H1 (cell line): ENCODE results near the gene CEP89. TPM values are rescaled to one million over a fixed set of nuclear protein-coding genes. Genes with fewer than 3 reads are reported as not detected.
A peak's percentile ranks its signal among the peaks of the same experiment; 100 is the strongest.

Experiments
- CTCF ChIA-PET: fragments of 300-600 bp; sonication (Branson Sonifier 250); formaldehyde crosslinking; loops from one replicate; lab custom pipeline; 2021; ENCODE audit not compliant: partially characterized antibody; lab: Charles Lee
- POLR2A ChIA-PET: fragments of 300-600 bp; sonication (Branson Sonifier 250); formaldehyde crosslinking; loops from one replicate; lab custom pipeline; 2021; ENCODE audit warnings: inconsistent platforms; ENCODE audit not compliant: partially characterized antibody; lab: Charles Lee
- DNase-seq, 2 experiments: peaks; one replicate each; pipeline versions ENCODE4 v3.0.0 to v3.0.0-alpha.2; 2010 to 2022; ENCODE audit warnings: low spot score in 2 of 2, low read depth in 1 of 2, mixed read lengths in 1 of 2
- FAIRE-seq: peaks from 2 replicates; lab custom pipeline; 2011; peaks lifted over from hg19 to GRCh38; lab: Jason Lieb, UNC
- H2AFZ ChIP-seq: 2 replicates; pipeline ENCODE4 v1.8.1; 2012; ENCODE audit warnings: low read length, inconsistent platforms
- H2AK5ac ChIP-seq: 2 replicates; pipeline ENCODE4 v1.6.1; 2013; ENCODE audit warnings: low read depth, low read length
- H2BK120ac ChIP-seq: replicated peaks from 2 replicates; pipeline ENCODE3; 2013; ENCODE audit warnings: low read depth, low read length, inconsistent platforms
- H2BK12ac ChIP-seq: 2 replicates; pipeline ENCODE4 v1.6.1; 2013; ENCODE audit warnings: low read depth, low read length
- H2BK15ac ChIP-seq: 2 replicates; pipeline ENCODE4 v1.6.1; 2013; ENCODE audit warnings: low read length
- H2BK20ac ChIP-seq: 2 replicates; pipeline ENCODE4 v1.6.1; 2013; ENCODE audit warnings: low read length
- H2BK5ac ChIP-seq: 2 replicates; pipeline ENCODE4 v1.6.1; 2013; ENCODE audit warnings: low read depth, low read length
- H3K14ac ChIP-seq: 2 replicates; pipeline ENCODE4 v1.6.1; 2013; ENCODE audit warnings: inconsistent platforms; ENCODE audit not compliant: insufficient read length
- H3K18ac ChIP-seq: 2 replicates; pipeline ENCODE4 v1.6.1; 2013; ENCODE audit warnings: low read length; ENCODE audit errors: extremely low read depth
- H3K23ac ChIP-seq: 2 replicates; pipeline ENCODE4 v1.6.1; 2013; ENCODE audit warnings: inconsistent platforms; ENCODE audit not compliant: insufficient read length
- H3K23me2 ChIP-seq: 2 replicates; pipeline ENCODE4 v1.6.1; 2013; ENCODE audit warnings: low read depth, low read length
- H3K27ac ChIP-seq: 2 replicates; pipeline ENCODE4 v1.6.1; 2011; ENCODE audit warnings: low read depth, low read length, inconsistent platforms
- H3K27me3 ChIP-seq, 4 experiments: replicated peaks in 1 of 4; 1 replicate in 1 of 4; 2 replicates in 3 of 4; pipeline versions ENCODE4 v1.6.1 to v1.8.1; 2011 to 2013; ENCODE audit warnings: low read length in 3 of 4, mild to moderate bottlenecking in 3 of 4, inconsistent platforms in 2 of 4, mixed read lengths in 2 of 4, moderate library complexity in 1 of 4; ENCODE audit not compliant: control insufficient read depth in 3 of 4, insufficient read depth in 3 of 4; ENCODE audit errors: extremely low read depth in 1 of 4
- H3K36me3 ChIP-seq, 4 experiments: 2 replicates each; pipeline versions ENCODE4 v1.6.1 to v1.8.1; 2011 to 2013; ENCODE audit warnings: mild to moderate bottlenecking in 4 of 4, low read length in 3 of 4, moderate library complexity in 2 of 4, control low read depth in 1 of 4, inconsistent platforms in 1 of 4; ENCODE audit not compliant: insufficient read depth in 4 of 4, control insufficient read depth in 2 of 4
- H3K4ac ChIP-seq: replicated peaks from 2 replicates; pipeline ENCODE3; 2013; ENCODE audit warnings: low read length, low read depth, mixed read lengths, inconsistent platforms; ENCODE audit not compliant: insufficient read length
- H3K4me1 ChIP-seq, 4 experiments: replicated peaks in 1 of 4; 1 replicate in 1 of 4; 2 replicates in 3 of 4; pipeline versions ENCODE4 v1.6.1 to v1.8.1; 2011 to 2013; ENCODE audit warnings: low read length in 3 of 4, inconsistent platforms in 2 of 4, mixed read lengths in 1 of 4; ENCODE audit not compliant: insufficient read depth in 4 of 4, control insufficient read depth in 3 of 4
- H3K4me2 ChIP-seq, 2 experiments: 2 replicates each; pipeline versions ENCODE4 v1.6.1 to v1.8.1; 2011 to 2013; ENCODE audit warnings: low read depth in 2 of 2, low read length in 2 of 2, control low read depth in 1 of 2, inconsistent platforms in 1 of 2, mild to moderate bottlenecking in 1 of 2; ENCODE audit not compliant: insufficient read depth in 1 of 2
- H3K4me3 ChIP-seq, 4 experiments: fragments of 200-600, 300-600 bp in 1 of 4; sonication (generic), shearing (Covaris generic), sonication (Bioruptor Twin) in 1 of 4; 2 replicates each; pipeline versions ENCODE4 v1.5.1 to v1.8.1; 2011 to 2016; ENCODE audit warnings: low read length in 4 of 4, low read depth in 3 of 4, control low read depth in 2 of 4, inconsistent platforms in 2 of 4, mild to moderate bottlenecking in 2 of 4, mixed read lengths in 1 of 4, moderate library complexity in 1 of 4; ENCODE audit not compliant: insufficient read depth in 2 of 4; ENCODE audit errors: extremely low read depth in 1 of 4
- H3K56ac ChIP-seq: replicated peaks from 2 replicates; pipeline ENCODE3; 2013; ENCODE audit warnings: low read depth, mild to moderate bottlenecking, mixed read lengths, low read length, inconsistent platforms; ENCODE audit not compliant: insufficient read length
- H3K79me1 ChIP-seq: 2 replicates; pipeline ENCODE4 v1.6.1; 2013; ENCODE audit warnings: low read depth, low read length, control low read depth
- H3K79me2 ChIP-seq, 2 experiments: 2 replicates each; pipeline versions ENCODE4 v1.6.1 to v1.8.1; 2012 to 2013; ENCODE audit warnings: low read length in 2 of 2, mild to moderate bottlenecking in 2 of 2, inconsistent platforms in 1 of 2; ENCODE audit not compliant: insufficient read depth in 2 of 2, control insufficient read depth in 1 of 2
- H3K9ac ChIP-seq, 4 experiments: replicated peaks in 1 of 4; 1 replicate in 1 of 4; 2 replicates in 3 of 4; pipeline versions ENCODE4 v1.6.1 to v1.8.1; 2011 to 2013; ENCODE audit warnings: low read depth in 3 of 4, low read length in 3 of 4, control low read depth in 2 of 4, mild to moderate bottlenecking in 2 of 4, moderate library complexity in 2 of 4, inconsistent platforms in 1 of 4; ENCODE audit errors: extremely low read depth in 1 of 4
- H3K9me3 ChIP-seq, 2 experiments: 2 replicates each; pipeline versions ENCODE4 v1.6.1 to v1.8.1; 2012 to 2013; ENCODE audit warnings: mild to moderate bottlenecking in 2 of 2, moderate library complexity in 2 of 2, control low read depth in 1 of 2, inconsistent platforms in 1 of 2, low read depth in 1 of 2, low read length in 1 of 2, mixed read lengths in 1 of 2; ENCODE audit not compliant: insufficient read depth in 2 of 2
- H4K20me1 ChIP-seq, 2 experiments: replicated peaks in 1 of 2; 2 replicates each; pipeline versions ENCODE3 to v1.8.1; 2011 to 2013; ENCODE audit warnings: inconsistent platforms in 2 of 2, low read length in 2 of 2, mild to moderate bottlenecking in 1 of 2; ENCODE audit not compliant: insufficient read depth in 2 of 2, control insufficient read depth in 1 of 2
- H4K5ac ChIP-seq: 2 replicates; pipeline ENCODE4 v1.6.1; 2013; ENCODE audit warnings: low read length, low read depth, mixed read lengths, inconsistent platforms; ENCODE audit not compliant: insufficient read length
- H4K8ac ChIP-seq: 2 replicates; pipeline ENCODE4 v1.8.0; 2013; ENCODE audit warnings: mild to moderate bottlenecking, moderate library complexity, low read length, inconsistent platforms; ENCODE audit not compliant: insufficient read depth; ENCODE audit errors: extremely low read depth
- H4K91ac ChIP-seq: replicated peaks from 2 replicates; pipeline ENCODE3; 2013; ENCODE audit warnings: low read length, mixed read lengths, inconsistent platforms; ENCODE audit not compliant: insufficient read length
- CBX8 ChIP-seq: fragments of 300-800, 300-1000 bp; sonication (generic); IDR thresholded peaks from 2 replicates; pipeline ENCODE4 v1.7.1; 2016; ENCODE audit warnings: low read depth, low read length, borderline replicate concordance
- CTCF ChIP-seq, 3 experiments: IDR thresholded peaks; 1 replicate in 2 of 3; 2 replicates in 1 of 3; pipeline versions ENCODE4 v1.5.1 to v1.6.1; 2011; ENCODE audit warnings: low read length in 3 of 3, mild to moderate bottlenecking in 3 of 3, inconsistent platforms in 2 of 3, low read depth in 1 of 3, moderate library complexity in 1 of 3; ENCODE audit not compliant: insufficient read depth in 1 of 3; ENCODE audit errors: control extremely low read depth in 1 of 3
- HDAC2 ChIP-seq, 2 experiments: fragments of 300-600 bp in 1 of 2; sonication (generic) in 1 of 2; IDR thresholded peaks; 2 replicates each; pipeline ENCODE4 v1.6.1; 2011 to 2012; ENCODE audit warnings: low read depth in 2 of 2, low read length in 2 of 2, mild to moderate bottlenecking in 2 of 2, moderate library complexity in 2 of 2, borderline replicate concordance in 1 of 2, inconsistent platforms in 1 of 2
- JUN ChIP-seq: IDR thresholded peaks from 2 replicates; pipeline ENCODE4 v1.6.1; 2011; ENCODE audit warnings: low read depth, mild to moderate bottlenecking, improper control_type of control experiment, low read length
- SIRT6 ChIP-seq: IDR thresholded peaks from one replicate; pipeline ENCODE4 v1.7.1; 2012; ENCODE audit warnings: low read length, inconsistent platforms
- SP1 ChIP-seq: IDR thresholded peaks from 2 replicates; pipeline ENCODE4 v1.6.1; 2011; ENCODE audit warnings: low read depth, low read length
- SRF ChIP-seq: IDR thresholded peaks from 2 replicates; pipeline ENCODE4 v1.6.1; 2011; ENCODE audit warnings: mild to moderate bottlenecking, low read depth, low read length, moderate library complexity
- TEAD4 ChIP-seq: IDR thresholded peaks from 2 replicates; pipeline ENCODE4 v1.6.1; 2012; ENCODE audit warnings: low read depth, low read length, inconsistent platforms, mixed read lengths
- WGBS, 2 experiments: shearing (Covaris generic) in 1 of 2; methylation state at CpG; one replicate each; pipeline versions ENCODE4 v1.1.6 to v1.1.7; 2013 to 2015; ENCODE audit warnings: low lambda C conversion rate in 2 of 2, mixed read lengths in 2 of 2, inconsistent platforms in 1 of 2, low coverage in 1 of 2, missing lambda C conversion rate in 1 of 2; ENCODE audit not compliant: insufficient replicate concordance in 2 of 2, insufficient coverage in 1 of 2, insufficient read length in 1 of 2; ENCODE audit errors: extremely low coverage in 1 of 2, missing lambda C conversion rate in 1 of 2; 5-methylcytosine and 5-hydroxymethylcytosine counted together
- polyA plus RNA-seq, 7 experiments: library from polyadenylated mRNA; depleted of rRNA in 3 of 7; stranded (reverse) in 5 of 7; unstranded in 2 of 7; fragments of >200 nt in 5 of 7; fragments of 200-250 nt in 2 of 7; gene quantifications; 1 replicate in 5 of 7; 2 replicates in 1 of 7; 4 replicates in 1 of 7; pipeline versions ENCODE4 v1.2.1 to v1.2.3, GENCODE V29; 2011 to 2013; ENCODE audit warnings: missing spikeins in 2 of 7, mixed read lengths in 2 of 7
- total RNA-seq: library from RNA; stranded (reverse); fragmentation: NEBNext Ultra II Directional; extraction: Animal tissue kit (Norgen Biotek cat#: 25700); gene quantifications from 2 replicates; pipeline ENCODE4 v1.2.1, GENCODE V29; 2021

CEP89 gene
- total and polyA plus RNA-seq, 2 of the 8 experiments (the other 6 are each of a cell fraction or from before 2014, with no cell fraction given), result 23.0 to 23.6 TPM

- Histone ChIP-seq H3K27me3 (no peaks in the 10 kb centered on the region), H2BK120ac (no peak overlapping the region), H3K27ac (no peak overlapping the region), H2BK5ac (no peak overlapping the region), H4K20me1 (peaks cover 0 to 1% of the 10 kb centered on the region in 2 experiments), H4K91ac (no peak overlapping the region), H2BK12ac (no peak overlapping the region), H4K5ac (no peak overlapping the region), H3K4me2 (no peak overlapping the region), H3K56ac (no peak overlapping the region), H2BK20ac (no peak overlapping the region), H3K9me3 (no peaks in the 10 kb centered on the region), H3K4me1 (peaks cover 0 to 3% (median 2%) of the 10 kb centered on the region in 4 experiments; a peak in 4 of 7 replicates), H2BK15ac (0 out of 2 replicates have a peak overlapping the region, but pooled peaks have one; percentile 81), H3K36me3 (no peaks in the 10 kb centered on the region), H2AK5ac (no peak overlapping the region), H3K18ac (no peak overlapping the region), H3K79me1 (no peaks in the 10 kb centered on the region), H2AFZ (no peak overlapping the region), H3K9ac (no peak overlapping the region), H3K14ac (no peak overlapping the region), H3K23me2 (no peaks in the 10 kb centered on the region), H3K4me3 (no peak overlapping the region), H3K23ac (no peak overlapping the region), H4K8ac (no peak overlapping the region), H3K79me2 (no peaks in the 10 kb centered on the region), H3K4ac (no peak overlapping the region)
- ChIA-PET POLR2A (no interaction called here), CTCF (interaction anchor here (0.6 to 1.7 kb wide), 3 partner anchors 10 to 14 kb away, joined by 3 to 4 read pairs (median 3); no protein-coding TSS in a partner anchor)
- peak in 1 of 2 experiments; percentile 34 for DNase-seq
- FAIRE-seq, result no peak
- 91% methylated on average over 9 of the region's 9 CpGs; no CpG with 5 or more reads in 1 of the 2 experiments for WGBS, 2 experiments
- TF ChIP-seq JUN (no peak), HDAC2 (IDR thresholded peaks at IDR 0.05; ENCODE audit: borderline replicate concordance in 1 of 2, low read depth in 2 of 2, low read length in 2 of 2) (no peak), SP1 (no peak), SRF (no peak), SIRT6 (no peak), CBX8 (no peak), CTCF (IDR thresholded peaks at IDR 0.05; ENCODE audit: control extremely low read depth in 1 of 3, insufficient read depth in 1 of 3, low read depth in 1 of 3, low read length in 3 of 3) (no peak), TEAD4 (no peak)
These were observed 95.4 kb downstream of the CEP89 start for GRCh38 chr19:32876236-32876918.
